ENCODE measurements around the gene ACP4.

GRCh38 chr19:50764409-50764808 lies 25.8 kb upstream of the ACP4 start:
- TF ChIP-seq EZH2phosphoT487 (IDR thresholded peaks at IDR 0.05; ENCODE audit: insufficient read depth, low read depth) (no peak), EZH2 (IDR thresholded peaks at IDR 0.05; ENCODE audit: insufficient read depth, poor library complexity, severe bottlenecking) (no peak)
